Thoracic aorta (tissue), 2 donors: ENCODE results near the gene CACNA2D3. TPM values are rescaled to one million over a fixed set of nuclear protein-coding genes. Genes with fewer than 3 reads are reported as not detected.

Experiments used
- ATAC-seq: fragments of 150-250 bp; one replicate; pipeline ENCODE4 v1.8.0; 2017; ENCODE audit warnings: low read depth; ENCODE audit not compliant: insufficient number of reproducible peaks, low FRiP score
- DNase-seq: peaks from one replicate; pipeline ENCODE4 v3.0.0-alpha.2; 2020; ENCODE audit warnings: low spot score
- H3K27ac ChIP-seq, 2 donors: fragments of 200-600 bp; sonication (generic); 1 replicate in 1 of 2; 2 replicates in 1 of 2; pipeline ENCODE4 v1.5.1; 2016; ENCODE audit warnings: mild to moderate bottlenecking in 2 of 2, moderate library complexity in 2 of 2
- H3K27me3 ChIP-seq: fragments of 200-600 bp; sonication (generic); replicated peaks from 2 replicates; pipeline ENCODE4 v1.6.0; 2016; ENCODE audit warnings: mild to moderate bottlenecking; ENCODE audit not compliant: insufficient read depth
- H3K36me3 ChIP-seq: fragments of 200-600 bp; sonication (generic); one replicate; pipeline ENCODE4 v1.5.1; 2016
- H3K4me1 ChIP-seq, 2 donors: fragments of 200-600 bp; sonication (generic); 1 replicate in 1 of 2; 2 replicates in 1 of 2; pipeline versions ENCODE4 v1.5.1 to v1.6.0; 2016; ENCODE audit warnings: low read depth in 2 of 2, mild to moderate bottlenecking in 1 of 2; ENCODE audit not compliant: control insufficient read depth in 1 of 2
- H3K4me3 ChIP-seq: fragments of 200-600 bp; sonication (generic); 2 replicates; pipeline ENCODE4 v1.5.1; 2016; ENCODE audit warnings: mild to moderate bottlenecking
- H3K9me3 ChIP-seq: fragments of 200-600 bp; sonication (generic); 2 replicates; pipeline ENCODE4 v1.5.1; 2016
- CTCF ChIP-seq: fragments of 200-600 bp; sonication (generic); IDR thresholded peaks from one replicate; pipeline ENCODE4 v1.5.1; 2019; ENCODE audit warnings: antibody characterized with exemption
- total RNA-seq, 2 donors: library from RNA; depleted of rRNA; stranded (reverse); fragments of >200 nt; gene quantifications; one replicate each; pipeline versions ENCODE4 v1.1.0 to v1.2.3, GENCODE V29; 2016

Gene CACNA2D3
- total RNA-seq, 2 donors from 2014 or later, result 3.2 to 4.0 TPM

- Histone ChIP-seq H3K27ac (no peak overlapping the region), H3K27me3 (no peaks in the 10 kb centered on the region), H3K36me3 (no peaks in the 10 kb centered on the region), H3K4me3 (no peak overlapping the region), H3K4me1 (no peaks in the 10 kb centered on the region), H3K9me3 (no peaks in the 10 kb centered on the region)
- no peak for TF ChIP-seq CTCF
- ATAC-seq (no peak), DNase-seq (no peak)
These were observed 889.7 kb downstream of the CACNA2D3 start for GRCh38 chr3:55012091-55012490.

- DNase-seq, result no peak
- no peaks in the 10 kb centered on the region for H3K4me1 ChIP-seq
- no peak for ATAC-seq
These were observed 891.0 kb downstream of the CACNA2D3 start for GRCh38 chr3:55013145-55013925.

GRCh38 chr3:55014081-55014480, 891.7 kb downstream of the CACNA2D3 start:
- H3K27ac ChIP-seq, result no peak overlapping the region
- no peak for ATAC-seq
- no peak for DNase-seq
- no peak overlapping the region for H3K4me3 ChIP-seq
- no peaks in the 10 kb centered on the region for H3K36me3 ChIP-seq
- no peaks in the 10 kb centered on the region for H3K27me3 ChIP-seq
- no peak for TF ChIP-seq CTCF
- H3K4me1 ChIP-seq, result no peaks in the 10 kb centered on the region
- no peaks in the 10 kb centered on the region for H3K9me3 ChIP-seq

More at GRCh38 chr3:55013145-55013925, 891.0 kb downstream of the CACNA2D3 start:
- H3K27ac ChIP-seq, result no peak overlapping the region
- H3K27me3 ChIP-seq, result no peaks in the 10 kb centered on the region
- no peaks in the 10 kb centered on the region for H3K36me3 ChIP-seq
- no peak overlapping the region for H3K4me3 ChIP-seq
- TF ChIP-seq CTCF, result no peak
- H3K9me3 ChIP-seq, result no peaks in the 10 kb centered on the region

- no peak for TF ChIP-seq CTCF
These were observed 892.6 kb downstream of the CACNA2D3 start for GRCh38 chr3:55014906-55015305.

GRCh38 chr3:55017876-55018275, 895.5 kb downstream of the CACNA2D3 start:
- Histone ChIP-seq H3K27me3 (no peaks in the 10 kb centered on the region), H3K36me3 (no peaks in the 10 kb centered on the region), H3K9me3 (no peaks in the 10 kb centered on the region), H3K4me1 (no peaks in the 10 kb centered on the region), H3K4me3 (no peak overlapping the region), H3K27ac (no peak overlapping the region)
- no peak for TF ChIP-seq CTCF
- ATAC-seq (no peak), DNase-seq (no peak)

More at GRCh38 chr3:55014906-55015305, 892.6 kb downstream of the CACNA2D3 start:
- DNase-seq (no peak), ATAC-seq (no peak)
- H3K36me3 ChIP-seq, result no peaks in the 10 kb centered on the region
- no peak overlapping the region for H3K27ac ChIP-seq
- H3K27me3 ChIP-seq, result no peaks in the 10 kb centered on the region
- H3K4me3 ChIP-seq, result no peak overlapping the region
- no peaks in the 10 kb centered on the region for H3K9me3 ChIP-seq
- H3K4me1 ChIP-seq, result no peaks in the 10 kb centered on the region
